Fibroblast of pulmonary artery (primary cell): ENCODE measurements around the gene DNTT.

Experiments used
- DNase-seq: peaks from one replicate; pipeline ENCODE4 v3.0.0-alpha.2; 2010; ENCODE audit warnings: low read depth
- H3K4me3 ChIP-seq: replicated peaks from 2 replicates; pipeline ENCODE4 v1.5.1; 2011; ENCODE audit warnings: low read depth, mild to moderate bottlenecking, control low read depth, low read length, moderate library complexity
- TF ChIP-seq, protein P1 (sequence below): IDR thresholded peaks from 2 replicates; pipeline ENCODE4 v1.5.1; 2011; ENCODE audit warnings: mild to moderate bottlenecking, control low read depth, low read length, inconsistent platforms; ENCODE audit errors: missing control alignments

Gene DNTT

DNA sequence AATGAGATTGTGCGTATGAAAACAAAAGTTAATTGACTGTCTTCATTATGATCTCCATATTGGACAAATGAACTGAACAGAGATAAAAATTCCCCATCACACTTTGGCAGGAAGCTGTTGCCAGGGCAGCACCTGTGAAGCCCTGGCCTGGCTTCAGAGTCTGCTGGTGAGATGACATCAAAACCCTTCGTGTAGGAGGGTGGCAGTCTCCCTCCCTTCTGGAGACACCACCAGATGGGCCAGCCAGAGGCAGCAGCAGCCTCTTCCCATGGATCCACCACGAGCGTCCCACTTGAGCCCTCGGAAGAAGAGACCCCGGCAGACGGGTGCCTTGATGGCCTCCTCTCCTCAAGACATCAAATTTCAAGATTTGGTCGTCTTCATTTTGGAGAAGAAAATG lies at the start of gene DNTT:
Gene DNTT (plus strand): TSS at position 205 of the 400 bp plus-strand sequence. CDS start 64 bp downstream, at position 269.
- TF ChIP-seq, protein P1, sequence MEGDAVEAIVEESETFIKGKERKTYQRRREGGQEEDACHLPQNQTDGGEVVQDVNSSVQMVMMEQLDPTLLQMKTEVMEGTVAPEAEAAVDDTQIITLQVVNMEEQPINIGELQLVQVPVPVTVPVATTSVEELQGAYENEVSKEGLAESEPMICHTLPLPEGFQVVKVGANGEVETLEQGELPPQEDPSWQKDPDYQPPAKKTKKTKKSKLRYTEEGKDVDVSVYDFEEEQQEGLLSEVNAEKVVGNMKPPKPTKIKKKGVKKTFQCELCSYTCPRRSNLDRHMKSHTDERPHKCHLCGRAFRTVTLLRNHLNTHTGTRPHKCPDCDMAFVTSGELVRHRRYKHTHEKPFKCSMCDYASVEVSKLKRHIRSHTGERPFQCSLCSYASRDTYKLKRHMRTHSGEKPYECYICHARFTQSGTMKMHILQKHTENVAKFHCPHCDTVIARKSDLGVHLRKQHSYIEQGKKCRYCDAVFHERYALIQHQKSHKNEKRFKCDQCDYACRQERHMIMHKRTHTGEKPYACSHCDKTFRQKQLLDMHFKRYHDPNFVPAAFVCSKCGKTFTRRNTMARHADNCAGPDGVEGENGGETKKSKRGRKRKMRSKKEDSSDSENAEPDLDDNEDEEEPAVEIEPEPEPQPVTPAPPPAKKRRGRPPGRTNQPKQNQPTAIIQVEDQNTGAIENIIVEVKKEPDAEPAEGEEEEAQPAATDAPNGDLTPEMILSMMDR = no peak
- no peak within 1 kb of the TSS for H3K4me3 ChIP-seq
- DNase-seq = no peak

DNA sequence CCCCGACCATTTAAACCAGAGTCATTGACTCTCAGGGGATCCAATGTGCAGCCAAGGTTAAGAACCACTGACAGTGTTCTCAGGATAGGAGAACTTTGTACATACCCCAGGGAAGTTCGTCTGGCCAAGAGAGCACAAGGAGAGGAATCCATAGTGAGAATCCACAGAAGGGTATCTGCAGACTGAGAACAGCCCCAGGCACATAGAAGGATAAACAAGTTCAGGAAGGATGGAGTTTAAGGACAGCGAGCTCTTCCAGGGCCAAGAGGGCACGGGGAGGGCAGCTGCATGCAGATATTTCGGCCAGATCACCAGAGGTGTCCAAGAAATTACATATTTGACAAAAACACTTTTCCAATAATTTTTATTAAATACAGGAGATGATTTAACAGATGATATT lies 49.3 kb upstream of the DNTT start:
- TF ChIP-seq, protein P1 = no peak
- DNase-seq = no peak
- no peak overlapping the region for H3K4me3 ChIP-seq

DNA sequence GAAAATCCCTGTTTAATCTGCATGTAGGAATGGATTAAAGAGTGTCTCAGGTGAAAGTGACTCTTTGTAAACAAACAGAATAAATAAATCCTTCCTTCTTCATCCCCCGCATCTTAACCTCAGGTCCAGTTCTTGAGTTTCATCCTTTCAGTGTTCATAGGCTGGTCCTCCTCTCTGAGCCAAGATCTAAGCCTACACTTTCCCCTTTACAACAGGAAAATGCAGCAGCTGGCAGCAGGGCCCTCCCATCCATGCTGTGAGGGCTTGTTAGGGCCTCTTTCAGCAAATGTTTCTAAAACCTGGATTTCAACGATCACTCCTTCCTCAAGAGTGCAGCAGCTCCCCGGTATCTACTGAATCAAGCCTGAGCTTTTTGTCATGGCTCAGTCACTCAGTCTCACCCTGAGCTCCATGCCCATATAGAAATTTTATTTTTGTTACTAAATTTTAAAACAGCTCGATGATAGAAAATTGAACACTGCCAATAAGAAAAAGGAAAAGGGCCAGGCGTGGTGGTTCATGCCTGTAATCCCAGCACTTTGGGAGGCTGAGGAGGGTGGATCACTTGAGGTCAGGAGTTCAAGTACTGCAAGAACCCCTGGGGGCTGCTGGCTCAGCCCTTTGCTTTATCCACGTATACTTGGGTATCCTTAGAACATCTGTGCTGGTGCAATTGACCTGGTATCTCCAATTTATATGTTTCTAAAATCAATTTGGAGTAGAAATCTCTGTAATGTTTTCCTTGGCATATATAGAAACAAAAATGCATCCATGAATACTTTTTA lies 48.5 kb upstream of the DNTT start:
- TF ChIP-seq, protein P1 = no peak
- no peak overlapping the region for H3K4me3 ChIP-seq
- DNase-seq = no peak

DNA sequence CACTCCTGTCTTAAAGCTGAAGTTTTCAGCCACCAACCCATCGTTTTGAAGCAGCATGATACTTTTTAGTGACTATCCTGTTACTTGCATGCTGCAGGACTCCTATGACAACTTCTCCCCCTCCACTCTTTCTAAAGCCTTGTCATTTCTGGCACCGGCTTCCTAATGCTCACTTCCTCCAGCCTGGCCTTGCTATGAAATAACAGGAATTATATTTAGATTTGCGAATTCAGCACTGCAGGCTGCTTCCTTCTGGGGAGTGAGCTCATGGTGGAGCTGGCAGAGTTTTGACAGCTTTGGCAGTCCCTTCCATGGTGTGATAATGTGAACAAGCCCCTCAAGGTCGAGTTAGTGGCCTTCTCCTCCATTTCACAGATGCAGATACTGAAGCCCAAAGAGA lies 46.3 kb upstream of the DNTT start:
- no peak overlapping the region for H3K4me3 ChIP-seq
- TF ChIP-seq, protein P1 = no peak
- DNase-seq = no peak

DNA sequence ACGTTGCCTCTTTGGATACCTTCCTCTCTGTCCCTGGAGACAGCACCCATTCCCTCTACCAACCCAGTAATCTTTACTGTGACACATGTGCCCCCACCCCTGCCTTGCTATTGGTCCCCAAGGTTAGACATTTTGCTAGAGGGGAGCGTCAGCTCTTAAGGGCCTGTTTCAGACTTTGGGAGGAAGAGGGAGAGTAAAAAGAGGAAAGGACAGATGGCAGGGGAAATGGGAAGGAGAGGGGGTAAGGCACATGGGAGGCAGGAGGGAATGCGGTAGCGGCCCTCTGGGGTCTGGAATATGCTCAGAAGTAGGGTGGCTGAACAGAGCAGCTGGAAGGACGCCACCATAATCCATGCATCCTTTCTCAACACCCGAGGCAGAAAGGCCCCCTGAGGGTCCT lies 45.1 kb upstream of the DNTT start:
- no peak for DNase-seq
- H3K4me3 ChIP-seq = no peak overlapping the region
- TF ChIP-seq, protein P1 = no peak

DNA sequence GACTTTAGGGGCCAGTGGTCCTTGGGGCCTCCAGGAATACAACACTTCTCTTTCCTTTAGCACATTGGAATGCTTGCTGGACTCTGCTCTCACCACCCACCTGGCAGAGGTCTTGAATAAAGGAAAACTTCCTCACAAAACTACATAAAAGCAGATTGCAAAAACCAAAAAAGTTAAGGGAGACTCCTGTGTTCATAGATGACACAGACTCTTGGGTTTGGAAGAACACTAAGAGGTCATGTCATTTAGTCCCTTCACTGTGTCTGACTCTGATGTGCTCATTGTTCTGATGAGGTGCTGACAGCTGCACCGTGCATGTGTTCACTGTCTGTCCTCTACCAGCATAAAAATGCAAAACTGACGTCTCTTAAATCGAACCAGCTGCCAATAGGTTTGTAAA lies 44.2 kb upstream of the DNTT start:
- TF ChIP-seq, protein P1 = no peak
- DNase-seq = no peak
- no peak overlapping the region for H3K4me3 ChIP-seq

DNA sequence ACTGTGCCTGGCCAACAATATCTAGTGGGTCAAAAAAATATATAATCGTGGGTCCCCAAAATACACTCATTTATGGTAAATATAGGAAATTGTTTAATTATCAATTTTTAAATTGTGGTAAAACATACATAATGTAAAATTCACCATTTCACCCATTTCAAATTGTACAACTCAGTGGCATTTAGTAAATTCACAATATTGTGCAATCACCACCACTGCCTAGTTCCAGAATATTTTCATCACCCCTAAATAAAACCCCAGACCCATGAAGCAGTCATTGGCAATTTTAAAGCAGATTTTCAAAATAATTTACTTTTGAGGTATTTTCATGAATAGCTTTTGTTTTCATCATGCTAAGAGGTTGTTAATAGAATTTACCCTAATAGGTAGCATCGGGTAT lies 43.1 kb upstream of the DNTT start:
- DNase-seq = no peak
- TF ChIP-seq, protein P1 = no peak
- H3K4me3 ChIP-seq = no peak overlapping the region
